Esophagus muscularis mucosa (tissue), 4 donors: ENCODE data around the gene PPA2. TPM values are rescaled to one million over a fixed set of nuclear protein-coding genes. Genes with fewer than 3 reads are reported as not detected.

Experiments
- DNase-seq: peaks from one replicate; pipeline ENCODE4 v3.0.0-alpha.2; 2017; ENCODE audit errors: extremely low spot score
- H3K27ac ChIP-seq, 4 donors: fragments of 200-600 bp; sonication (generic); replicated peaks in 1 of 4; 1 replicate in 3 of 4; 2 replicates in 1 of 4; pipeline ENCODE4 v1.5.1; 2016 to 2019; ENCODE audit warnings: mild to moderate bottlenecking in 1 of 4
- H3K27me3 ChIP-seq, 4 donors: fragments of 200-600 bp; sonication (generic); one replicate each; pipeline versions ENCODE4 v1.5.1 to v1.6.0; 2016 to 2019
- H3K36me3 ChIP-seq, 4 donors: fragments of 200-600 bp; sonication (generic); one replicate each; pipeline ENCODE4 v1.5.1; 2016 to 2019
- H3K4me1 ChIP-seq, 4 donors: fragments of 200-600 bp; sonication (generic); one replicate each; pipeline ENCODE4 v1.5.1; 2016 to 2019
- H3K4me3 ChIP-seq, 4 donors: fragments of 200-600 bp; sonication (generic); 1 replicate in 2 of 4; 2 replicates in 2 of 4; pipeline ENCODE4 v1.5.1; 2016 to 2019; ENCODE audit warnings: mild to moderate bottlenecking in 4 of 4, moderate library complexity in 1 of 4
- H3K9me3 ChIP-seq, 4 donors: fragments of 200-600 bp; sonication (generic); 1 replicate in 3 of 4; 2 replicates in 1 of 4; pipeline ENCODE4 v1.5.1; 2016 to 2019
- EP300 ChIP-seq: sonication (generic); formaldehyde crosslinking; IDR thresholded peaks from one replicate; pipeline ENCODE4 v1.6.1; 2017; ENCODE audit warnings: antibody characterized with exemption
- POLR2A ChIP-seq: fragments of 450-650 bp; IDR thresholded peaks from one replicate; pipeline ENCODE4 v1.6.1; 2017; ENCODE audit warnings: antibody characterized with exemption, moderate library complexity, mild to moderate bottlenecking, low read depth
- POLR2AphosphoS5 ChIP-seq, 2 donors: sonication (generic); formaldehyde crosslinking; IDR thresholded peaks; one replicate each; pipeline ENCODE4 v1.6.1; 2017; ENCODE audit warnings: antibody characterized with exemption in 2 of 2
- WGBS: methylation state at CpG from one replicate; pipeline ENCODE4 v1.1.5; 2018; 5-methylcytosine and 5-hydroxymethylcytosine counted together
- intact Hi-C: fragments of 100-400 bp; cut with DNase I; formaldehyde crosslinking; loops from one replicate; pipeline ENCODE4 v1.15.1; 2023
- small RNA-seq, 3 donors: library from RNA; depleted of rRNA; stranded (forward); fragments of <200 nt; gene quantifications; one replicate each; pipeline ENCODE3, GENCODE V24; 2016
- total RNA-seq, 4 donors: library from RNA; depleted of rRNA; stranded (reverse); fragments of >200 nt; gene quantifications; one replicate each; pipeline versions ENCODE4 v1.1.0 to v1.2.1, GENCODE V29; 2016
- TF ChIP-seq, protein P1 (sequence below), 3 experiments: fragments of 200-600 bp in 2 of 3; fragments of 450-650 bp in 1 of 3; sonication (generic) in 2 of 3; IDR thresholded peaks; one replicate each; pipeline ENCODE4 v1.5.1; 2017 to 2019; ENCODE audit warnings: antibody characterized with exemption in 3 of 3, mild to moderate bottlenecking in 2 of 3, moderate library complexity in 1 of 3

The PPA2 gene
- total RNA-seq, 4 donors from 2014 or later, result 65.6 to 100 (median 72.5) TPM

DNA sequence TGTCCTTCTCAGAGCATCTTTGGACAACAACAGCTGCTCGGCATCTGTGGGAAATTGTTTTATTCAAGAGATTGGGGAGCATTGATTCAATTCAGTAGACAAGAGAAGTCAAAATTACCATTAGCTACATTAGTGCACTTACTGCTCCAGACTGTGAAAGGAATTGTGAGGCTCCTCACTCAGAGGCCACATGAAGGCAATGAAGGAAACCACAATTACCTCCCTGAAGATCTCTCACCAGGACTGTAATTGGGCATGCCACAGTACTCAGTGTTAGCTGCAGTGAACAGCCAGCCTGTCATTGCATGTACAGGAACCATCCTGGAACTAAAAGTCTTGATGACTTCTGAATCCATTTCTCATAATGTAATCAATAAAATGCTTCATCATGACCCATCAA is 144.8 kb downstream of the PPA2 start:
- Histone ChIP-seq H3K9me3 (no peaks in the 10 kb centered on the region), H3K27ac (no peak overlapping the region), H3K4me1 (no peaks in the 10 kb centered on the region), H3K36me3 (peaks cover 0 to 6% (median 1%) of the 10 kb centered on the region in 4 donors), H3K4me3 (no peak overlapping the region), H3K27me3 (no peaks in the 10 kb centered on the region)
- TF ChIP-seq, protein P1, sequence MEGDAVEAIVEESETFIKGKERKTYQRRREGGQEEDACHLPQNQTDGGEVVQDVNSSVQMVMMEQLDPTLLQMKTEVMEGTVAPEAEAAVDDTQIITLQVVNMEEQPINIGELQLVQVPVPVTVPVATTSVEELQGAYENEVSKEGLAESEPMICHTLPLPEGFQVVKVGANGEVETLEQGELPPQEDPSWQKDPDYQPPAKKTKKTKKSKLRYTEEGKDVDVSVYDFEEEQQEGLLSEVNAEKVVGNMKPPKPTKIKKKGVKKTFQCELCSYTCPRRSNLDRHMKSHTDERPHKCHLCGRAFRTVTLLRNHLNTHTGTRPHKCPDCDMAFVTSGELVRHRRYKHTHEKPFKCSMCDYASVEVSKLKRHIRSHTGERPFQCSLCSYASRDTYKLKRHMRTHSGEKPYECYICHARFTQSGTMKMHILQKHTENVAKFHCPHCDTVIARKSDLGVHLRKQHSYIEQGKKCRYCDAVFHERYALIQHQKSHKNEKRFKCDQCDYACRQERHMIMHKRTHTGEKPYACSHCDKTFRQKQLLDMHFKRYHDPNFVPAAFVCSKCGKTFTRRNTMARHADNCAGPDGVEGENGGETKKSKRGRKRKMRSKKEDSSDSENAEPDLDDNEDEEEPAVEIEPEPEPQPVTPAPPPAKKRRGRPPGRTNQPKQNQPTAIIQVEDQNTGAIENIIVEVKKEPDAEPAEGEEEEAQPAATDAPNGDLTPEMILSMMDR (IDR thresholded peaks at IDR 0.05), result no peak
- TF ChIP-seq EP300, result no peak
- no peak for TF ChIP-seq POLR2A
- no peak for TF ChIP-seq POLR2AphosphoS5 (IDR thresholded peaks at IDR 0.05)
- no peak for DNase-seq
- intact Hi-C loops, result no loop called here
- 100% methylated on average over 1 of the region's 1 CpG for WGBS

DNA sequence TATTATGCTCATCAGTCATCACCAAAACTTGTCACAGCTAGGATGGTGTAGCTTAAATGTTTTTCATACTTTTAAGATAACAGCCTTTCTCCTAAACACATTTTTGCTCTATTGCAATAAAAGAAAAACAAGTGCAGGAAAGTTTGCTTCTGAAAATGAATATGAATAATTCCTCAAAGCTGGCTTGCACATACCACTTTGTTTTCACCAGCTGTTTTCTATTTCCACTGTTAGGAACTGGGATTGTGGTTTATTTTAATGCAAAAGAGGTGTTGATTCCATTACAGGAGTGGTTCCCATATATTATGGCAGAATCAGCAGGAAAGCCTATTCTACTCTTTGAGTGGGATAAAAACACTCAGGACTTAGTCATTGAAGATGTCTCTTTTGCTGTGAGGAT is 145.9 kb downstream of the PPA2 start:
- no peaks in the 10 kb centered on the region for H3K4me1 ChIP-seq
- no peak overlapping the region for H3K27ac ChIP-seq
- no peak overlapping the region for H3K4me3 ChIP-seq
- TF ChIP-seq POLR2AphosphoS5 (IDR thresholded peaks at IDR 0.05) (no peak), EP300 (no peak), POLR2A (no peak)
- TF ChIP-seq, protein P1 (IDR thresholded peaks at IDR 0.05), result no peak
- H3K27me3 ChIP-seq, result no peaks in the 10 kb centered on the region
- H3K9me3 ChIP-seq, result no peaks in the 10 kb centered on the region
- no peak for DNase-seq
- intact Hi-C loops, result no loop called here
- H3K36me3 ChIP-seq, result no peaks in the 10 kb centered on the region

DNA sequence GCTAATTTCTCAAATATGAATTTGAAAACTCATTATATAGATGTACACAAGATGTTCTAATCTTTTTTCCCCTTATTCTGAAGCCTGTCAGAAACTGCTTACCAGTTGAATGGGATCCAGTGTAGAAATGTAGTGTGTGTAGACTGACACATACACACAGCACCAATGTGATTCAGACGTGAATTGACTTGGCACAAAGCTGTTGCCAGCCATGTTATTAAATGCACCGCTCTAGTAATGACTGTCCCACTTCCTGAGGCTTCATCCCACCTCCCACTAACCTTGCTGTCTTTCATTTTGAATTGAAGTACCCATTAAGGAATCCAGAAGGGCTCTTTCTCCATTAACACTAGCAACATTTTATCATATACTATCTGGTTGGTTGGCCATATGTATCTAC is 146.6 kb downstream of the PPA2 start:
- no peaks in the 10 kb centered on the region for H3K36me3 ChIP-seq
- TF ChIP-seq EP300 (no peak), POLR2AphosphoS5 (IDR thresholded peaks at IDR 0.05) (no peak), POLR2A (no peak)
- TF ChIP-seq, protein P1 (IDR thresholded peaks at IDR 0.05), result no peak
- WGBS, result 78% methylated on average over 2 of the region's 2 CpGs
- no peaks in the 10 kb centered on the region for H3K27me3 ChIP-seq
- no peaks in the 10 kb centered on the region for H3K9me3 ChIP-seq
- intact Hi-C loops, result no loop called here
- no peak for DNase-seq
- H3K27ac ChIP-seq, result no peak overlapping the region
- H3K4me1 ChIP-seq, result no peaks in the 10 kb centered on the region
- H3K4me3 ChIP-seq, result no peak overlapping the region

Small RNA genes lying within 50 kb of the gene (small RNA-seq; reads per million reads assigned to genes)
- 0 reads per million in 3 donors for gene RNU6-553P

Other genes with a start within 250 kb of the PPA2 start
- gene ARHGEF38, start 78.6 kb upstream of the PPA2 start, total RNA-seq, result under 1 TPM in 1 of 4 donors, not detected in 3; 0.29 TPM
- gene INTS12, start 234.6 kb upstream of the PPA2 start, total RNA-seq, result 10 to 100 TPM; 19.1 to 24.5 (median 22.9) TPM
- gene GSTCD, start 234.7 kb upstream of the PPA2 start, total RNA-seq, result 10 to 100 TPM in 1 of 4 donors, 1 to 10 TPM in 3; 5.2 to 14.5 (median 8.1) TPM